Amniotic stem cell (primary cell): Measurements from ENCODE around the gene GLUD1.
"Not testable (repeated sequence)": the region's sequence is repeated elsewhere in the genome, so short reads cannot be mapped to it uniquely, and the experiment has no call there.

ENCODE experiments used
- DNase-seq: peaks from one replicate; lab custom pipeline; 2025; lab: John Stamatoyannopoulos, UW

GLUD1 gene

GRCh38 chr10:87090779-87091178 lies 3.9 kb downstream of the GLUD1 start:
- no peak for DNase-seq

DNA sequence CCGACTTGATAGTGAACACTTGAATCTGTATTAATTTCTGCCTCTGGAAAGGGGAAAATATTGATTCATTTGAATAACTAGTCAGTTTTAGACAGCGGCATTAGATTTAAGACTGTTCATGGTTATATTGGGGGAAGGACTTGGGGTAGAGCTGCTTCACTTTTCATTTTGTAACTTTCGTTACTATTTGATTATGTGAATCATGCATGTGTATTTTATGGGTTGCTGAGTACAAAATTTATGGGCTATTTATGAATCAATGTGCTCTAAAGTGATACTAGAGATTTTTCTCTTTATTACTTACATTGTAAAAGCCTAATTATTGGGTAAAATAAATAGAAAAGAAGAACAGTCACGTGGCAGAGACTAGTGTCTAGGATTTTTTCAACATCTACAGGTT lies 4.9 kb downstream of the GLUD1 start:
- no peak for DNase-seq

GRCh38 chr10:87085537-87085936 lies 9.1 kb downstream of the GLUD1 start:
- no peak for DNase-seq

GRCh38 chr10:87084291-87084782 lies 10.3 kb downstream of the GLUD1 start:
- DNase-seq: peak; percentile 62

- not testable (repeated sequence) for DNase-seq
Observed at GRCh38 chr10:87083576-87084290, 10.9 kb downstream of the GLUD1 start.

DNA sequence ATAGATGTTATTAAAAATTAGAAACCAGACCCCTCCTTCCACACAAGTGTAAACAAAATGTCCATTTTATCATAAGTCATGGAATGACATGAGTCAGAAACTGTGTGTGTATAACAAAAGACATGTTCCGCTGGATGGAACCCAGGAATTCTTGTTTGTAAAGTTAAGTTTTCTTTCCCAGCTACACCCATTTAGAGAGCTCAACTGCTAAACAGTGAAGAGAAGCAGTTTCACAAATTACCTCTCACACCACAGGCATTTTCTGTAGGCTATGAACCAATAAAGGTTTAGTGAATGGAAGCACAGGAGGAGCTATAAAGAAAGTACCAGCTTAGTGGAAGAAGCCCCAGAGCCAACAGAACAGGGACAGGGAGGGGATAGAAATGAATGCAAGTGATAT lies 12.4 kb downstream of the GLUD1 start:
- not testable (repeated sequence) for DNase-seq

- not testable (repeated sequence) for DNase-seq
Observed at GRCh38 chr10:87081574-87081973, 13.1 kb downstream of the GLUD1 start.

- not testable (repeated sequence) for DNase-seq
Observed at GRCh38 chr10:87080621-87081020, 14.0 kb downstream of the GLUD1 start.

- no peak for DNase-seq
Observed at GRCh38 chr10:87079106-87079836, 15.4 kb downstream of the GLUD1 start.

DNA sequence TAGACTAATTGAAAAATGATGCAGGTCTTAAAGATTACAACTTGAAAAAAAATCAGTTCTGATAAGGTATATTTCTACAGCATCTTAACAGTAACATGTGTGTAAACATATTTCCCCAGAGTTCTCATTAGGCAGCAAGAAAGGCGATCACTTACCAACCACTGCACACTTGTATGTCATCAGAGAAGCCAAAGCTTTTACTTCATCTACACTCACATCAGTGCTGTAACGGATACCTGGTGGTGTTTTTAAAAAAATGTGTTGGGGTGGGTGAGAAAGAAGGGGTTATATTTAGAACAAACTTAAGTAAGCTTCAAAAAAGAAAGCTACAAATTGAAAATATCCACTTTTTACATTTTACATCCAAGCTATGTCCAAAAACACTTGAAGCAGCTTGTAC lies 18.2 kb downstream of the GLUD1 start:
- DNase-seq: not testable (repeated sequence)

- DNase-seq: no peak
Observed at GRCh38 chr10:87072449-87072848, 22.2 kb downstream of the GLUD1 start.

GRCh38 chr10:87068281-87068680 lies 26.4 kb downstream of the GLUD1 start:
- no peak for DNase-seq

GRCh38 chr10:87066865-87067264 lies 27.8 kb downstream of the GLUD1 start:
- DNase-seq: no peak

GRCh38 chr10:87066178-87066577 lies 28.5 kb downstream of the GLUD1 start:
- DNase-seq: no peak

DNA sequence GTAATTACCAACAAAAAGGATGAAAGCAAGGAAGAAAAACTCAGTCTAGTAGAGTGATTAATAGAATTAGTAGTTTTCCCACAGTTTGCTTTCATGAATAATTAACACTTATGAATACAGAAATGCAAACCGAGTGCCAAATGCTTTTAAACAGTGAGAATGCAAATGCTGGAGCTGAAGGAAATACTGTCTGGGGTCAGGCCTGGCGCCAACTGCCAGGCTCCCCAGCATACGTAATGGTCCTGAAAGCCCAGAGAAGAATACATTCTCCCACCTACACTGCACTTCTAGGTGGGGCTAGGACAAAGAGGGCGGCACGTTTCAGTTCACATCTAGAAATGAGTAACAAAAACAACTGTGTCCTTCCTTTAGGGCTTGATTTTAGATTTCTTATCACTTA lies 30.0 kb downstream of the GLUD1 start:
- DNase-seq: no peak

DNA sequence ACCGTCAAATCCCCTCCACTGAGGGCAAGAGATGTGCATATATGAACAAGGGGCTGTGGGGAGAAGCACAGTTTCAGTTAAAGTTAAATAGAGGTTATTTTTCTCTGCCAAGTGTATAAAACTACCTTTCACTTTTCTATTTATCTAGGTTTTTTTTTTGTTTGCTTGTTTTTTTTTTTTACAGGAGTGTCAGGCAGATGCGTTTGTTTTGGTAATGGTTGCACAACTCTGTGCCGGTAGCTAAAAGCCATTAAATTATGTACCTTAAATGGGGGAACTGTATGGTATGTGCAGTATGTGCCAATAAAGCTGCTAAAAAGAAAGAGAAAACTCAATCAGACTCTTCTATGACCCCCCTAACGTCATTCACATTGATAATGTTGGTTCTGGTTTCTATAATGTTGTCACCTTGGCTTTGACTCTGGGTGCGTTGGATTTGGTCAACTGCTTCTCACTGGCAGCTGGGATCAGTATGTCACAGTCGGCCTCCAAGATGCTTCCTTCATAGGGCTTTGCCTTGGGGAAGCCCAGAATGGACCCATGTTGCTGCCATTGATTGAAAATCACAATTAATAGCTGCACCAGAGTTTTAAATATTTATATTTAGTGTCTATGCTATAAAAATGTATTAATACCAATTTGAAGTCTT lies 34.2 kb downstream of the GLUD1 start:
- no peak for DNase-seq

DNA sequence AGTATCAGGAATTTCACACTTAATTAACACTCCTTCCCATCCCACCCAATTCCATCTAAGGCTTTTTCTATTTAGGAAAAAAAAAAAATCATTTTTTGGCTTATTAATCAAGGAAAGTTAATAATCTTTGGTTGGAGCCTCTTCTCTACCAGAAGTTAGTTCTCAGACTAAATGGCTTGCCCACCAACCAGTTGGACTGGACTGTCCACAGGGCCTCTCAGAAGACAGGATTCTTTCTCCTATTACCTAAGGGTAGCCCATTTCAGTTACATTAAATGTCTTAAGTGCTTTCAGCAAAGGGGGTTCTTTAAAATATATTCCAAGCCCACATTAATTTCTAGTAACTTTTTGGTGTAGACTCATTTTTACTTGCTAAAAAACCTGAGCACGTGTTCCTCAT lies 35.2 kb downstream of the GLUD1 start:
- DNase-seq: no peak

DNA sequence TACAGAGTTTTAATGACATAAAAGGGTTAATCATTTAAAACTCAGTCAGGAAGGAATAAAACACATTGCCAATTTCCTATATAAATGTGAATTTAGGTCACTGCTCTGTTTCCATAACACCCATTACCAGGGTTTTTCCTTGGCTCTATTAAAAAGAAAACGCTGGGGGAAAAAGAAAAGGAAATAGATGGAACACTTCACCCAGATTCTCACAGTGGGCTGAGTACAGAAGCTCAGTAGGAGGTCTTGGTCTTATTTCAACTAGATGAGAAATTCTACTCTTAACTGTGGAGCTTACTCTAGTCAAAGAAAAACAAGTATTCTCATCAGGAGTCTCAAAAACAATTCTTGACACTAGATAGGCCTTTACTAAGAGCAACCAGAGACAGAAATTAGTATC lies 36.5 kb downstream of the GLUD1 start:
- no peak for DNase-seq

DNA sequence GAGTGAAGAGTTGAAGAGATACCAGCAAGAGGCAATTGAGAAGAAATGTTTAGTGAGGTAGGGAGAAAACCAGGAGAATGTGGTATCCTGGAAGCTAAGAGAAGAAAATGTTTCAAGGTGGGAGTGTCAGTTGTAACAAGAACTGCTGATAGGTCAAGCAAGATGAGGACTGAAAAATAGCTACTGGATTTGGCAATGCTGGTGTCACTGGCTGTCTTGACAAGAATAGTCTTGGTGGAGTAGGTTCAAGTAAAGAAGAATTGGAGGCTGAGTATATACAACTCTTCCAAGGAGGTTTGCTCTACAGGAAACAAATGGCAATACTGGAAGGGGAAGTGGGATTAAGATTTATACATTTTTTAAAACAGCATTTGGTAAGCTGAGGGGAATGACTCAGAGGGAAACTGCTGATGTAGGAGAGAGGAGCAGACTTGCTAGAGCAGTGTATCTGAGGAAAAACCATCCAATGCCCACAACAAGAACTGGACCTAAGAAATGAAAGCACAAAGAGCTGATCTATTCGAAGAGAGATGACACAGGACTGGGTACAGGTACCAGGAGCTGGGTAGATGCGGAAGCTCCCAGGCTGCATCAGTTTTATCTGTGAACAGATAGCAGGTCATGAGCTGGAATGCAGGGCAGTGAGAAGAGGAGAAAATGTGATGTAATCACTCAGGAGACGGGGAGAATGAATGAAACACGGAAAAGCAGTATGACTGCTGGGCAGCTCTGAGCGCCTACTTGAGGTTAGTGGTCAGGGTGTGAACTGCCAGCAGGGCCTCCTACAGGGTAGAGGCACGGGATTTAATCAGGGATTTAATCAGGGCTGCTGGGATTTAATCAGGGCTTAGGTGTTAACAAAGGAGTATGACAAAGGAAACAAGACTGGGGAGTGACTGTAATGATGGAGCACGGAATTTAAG lies 40.0 kb downstream of the GLUD1 start:
- DNase-seq: no peak

DNA sequence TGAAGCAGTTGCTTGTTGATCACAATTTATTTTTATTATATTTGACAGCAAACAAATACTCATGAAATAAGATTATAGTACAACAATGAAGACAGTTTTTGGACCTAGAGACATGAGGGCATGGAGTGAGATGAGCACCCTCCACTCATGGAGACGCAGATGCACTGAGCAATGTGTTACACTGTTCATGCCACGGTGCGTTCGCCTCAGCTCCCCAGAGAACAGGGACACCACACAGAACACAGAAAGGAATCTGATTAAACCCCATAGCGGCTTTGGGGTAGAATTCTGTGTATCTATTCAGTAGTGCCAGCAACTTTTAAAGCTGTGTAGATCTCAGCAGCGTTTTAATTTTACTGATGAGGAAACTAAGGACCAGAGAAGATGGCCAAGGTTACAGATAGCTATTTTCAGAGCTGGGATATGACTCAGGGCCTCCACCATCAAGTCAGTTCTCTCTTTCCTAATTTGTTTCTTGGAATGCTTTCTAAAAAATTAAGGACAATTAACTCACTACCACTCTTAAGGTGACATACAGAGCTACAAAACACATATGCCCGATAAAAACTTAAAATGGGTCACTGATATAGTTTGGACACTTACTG lies 41.0 kb downstream of the GLUD1 start:
- no peak for DNase-seq

DNA sequence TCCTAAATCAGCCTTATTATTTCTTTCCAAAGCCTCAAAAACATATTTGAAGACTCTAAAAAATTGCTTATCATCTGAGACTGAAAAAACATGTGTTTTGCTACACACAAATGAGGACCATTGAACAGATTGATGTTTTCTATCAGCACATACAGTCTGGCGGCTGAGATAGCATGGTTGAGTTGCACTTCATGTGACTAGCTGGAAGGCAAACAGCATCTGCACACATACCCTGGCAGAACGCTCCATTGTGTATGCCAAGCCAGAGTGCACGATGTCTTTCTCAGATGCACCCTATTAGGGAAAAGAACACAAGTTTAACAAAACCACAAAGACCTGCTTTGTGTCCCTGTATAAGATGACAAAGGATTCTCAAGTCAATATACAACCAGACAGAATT lies 41.5 kb downstream of the GLUD1 start:
- DNase-seq: no peak
